HG03469 (cell line): Measurements from ENCODE around the gene DNAJC10.
"Not testable (repeated sequence)": the region's sequence is repeated elsewhere in the genome, so short reads cannot be mapped to it uniquely, and the experiment has no call there.

ENCODE experiments used
- ATAC-seq: cut with Tn5 transposase; IDR thresholded peaks from one replicate; pipeline ENCODE4 v1.9.1; 2021; ENCODE audit warnings: mild to moderate bottlenecking, moderate library complexity, moderate number of reproducible peaks; ENCODE audit not compliant: unreplicated experiment

DNAJC10 gene

DNA sequence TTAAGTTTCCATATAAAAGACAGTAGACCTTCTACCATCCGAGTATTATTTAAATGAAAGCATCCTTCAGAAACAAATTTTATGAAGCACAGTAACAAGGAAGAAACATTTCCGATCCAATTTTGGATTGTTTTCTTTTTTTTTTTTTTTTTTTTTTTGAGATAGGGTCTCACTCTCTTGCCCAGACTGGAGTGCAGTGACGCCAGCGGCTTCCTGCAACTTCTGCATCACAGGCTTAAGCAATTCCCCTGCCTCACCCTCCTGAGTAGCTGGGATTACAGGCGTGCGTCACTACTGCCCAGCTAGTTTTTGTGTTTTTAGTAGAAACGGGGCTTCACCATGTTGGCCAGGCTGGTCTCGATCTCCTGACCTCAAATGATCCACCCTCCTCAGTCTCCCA lies 3.1 kb downstream of the DNAJC10 start:
- not testable (repeated sequence) for ATAC-seq

DNA sequence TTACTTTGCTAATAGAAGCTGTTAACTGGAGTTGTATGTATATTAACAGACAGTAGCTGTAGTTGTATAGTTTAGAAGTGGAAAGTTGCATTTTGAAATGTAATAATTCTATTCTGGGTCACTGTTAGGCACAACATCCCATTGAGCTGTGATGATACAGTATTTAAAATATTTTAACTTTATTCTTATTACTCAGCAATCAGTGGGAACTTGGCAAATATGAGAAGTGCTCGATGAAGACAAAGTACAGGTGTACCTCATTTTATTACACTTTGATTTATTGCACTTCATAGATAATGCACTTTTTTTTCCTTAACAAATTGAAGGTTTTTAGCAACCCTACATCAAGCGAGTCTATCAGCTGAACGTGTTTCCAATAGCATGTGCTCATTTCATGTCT lies 8.6 kb downstream of the DNAJC10 start:
- no peak for ATAC-seq

DNA sequence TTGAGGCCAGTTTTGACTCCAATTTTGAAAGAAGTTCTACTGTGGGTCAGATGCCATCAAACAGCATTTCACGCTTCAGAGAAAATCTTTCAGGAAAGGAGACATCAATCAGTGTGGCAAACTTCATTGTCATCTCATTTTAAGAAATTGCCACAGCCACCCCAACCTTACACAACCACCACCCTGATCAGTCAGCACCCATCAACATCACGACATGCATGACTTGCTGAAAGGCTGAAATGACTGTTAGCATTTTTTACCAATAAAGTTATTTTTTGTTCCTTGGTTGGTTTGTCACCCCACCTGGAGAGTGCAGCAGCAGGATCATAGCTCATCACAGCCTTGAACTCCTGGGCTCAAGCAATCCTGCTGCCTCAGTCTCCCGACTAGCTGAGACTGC lies 10.4 kb downstream of the DNAJC10 start:
- no peak for ATAC-seq

DNA sequence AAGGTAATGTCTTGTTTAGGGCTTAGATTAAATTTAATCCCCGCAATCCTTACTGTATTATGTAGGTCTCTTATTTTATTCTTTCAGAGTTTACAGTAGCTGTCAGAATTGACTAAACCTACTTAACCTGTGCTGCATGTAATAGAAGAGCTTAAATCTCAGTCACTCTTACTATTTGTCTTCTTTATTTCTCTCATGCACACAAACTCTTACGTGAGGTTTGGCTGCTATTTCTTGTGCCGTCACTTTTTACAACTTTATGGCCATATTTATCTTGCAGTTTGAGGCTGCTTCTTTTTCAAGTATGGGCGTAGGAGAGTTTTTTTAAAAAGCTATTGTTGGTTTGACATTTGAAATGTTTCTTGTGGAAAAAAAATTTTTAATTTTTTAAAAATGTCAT lies 12.0 kb downstream of the DNAJC10 start:
- ATAC-seq = no peak

DNA sequence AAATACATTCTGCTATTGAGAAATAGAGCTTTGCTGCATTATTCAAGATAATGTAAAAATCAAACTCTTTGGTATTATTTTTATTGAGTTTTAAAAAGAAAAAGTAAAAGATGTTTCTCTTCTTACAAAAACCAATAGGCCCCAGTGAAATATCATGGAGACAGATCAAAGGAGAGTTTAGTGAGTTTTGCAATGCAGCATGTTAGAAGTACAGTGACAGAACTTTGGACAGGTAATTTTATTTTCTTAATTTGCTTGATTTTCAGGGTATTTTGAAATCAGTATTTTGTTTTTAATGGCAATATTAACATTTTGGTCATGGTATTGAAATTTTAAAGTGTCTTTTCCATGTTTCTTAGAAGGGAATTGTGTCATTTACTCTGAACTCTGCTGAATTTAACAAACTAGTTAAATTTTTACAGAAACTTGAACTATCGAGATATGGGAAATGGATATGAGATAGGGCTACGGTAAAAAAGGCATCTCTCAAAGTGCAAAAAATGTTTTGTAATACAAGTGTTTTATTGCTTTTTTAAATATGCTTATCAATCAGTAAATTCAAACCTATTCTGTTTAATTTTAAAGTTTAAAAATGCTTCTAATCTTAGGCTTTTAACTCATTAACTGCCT lies 13.8 kb downstream of the DNAJC10 start:
- no peak for ATAC-seq

DNA sequence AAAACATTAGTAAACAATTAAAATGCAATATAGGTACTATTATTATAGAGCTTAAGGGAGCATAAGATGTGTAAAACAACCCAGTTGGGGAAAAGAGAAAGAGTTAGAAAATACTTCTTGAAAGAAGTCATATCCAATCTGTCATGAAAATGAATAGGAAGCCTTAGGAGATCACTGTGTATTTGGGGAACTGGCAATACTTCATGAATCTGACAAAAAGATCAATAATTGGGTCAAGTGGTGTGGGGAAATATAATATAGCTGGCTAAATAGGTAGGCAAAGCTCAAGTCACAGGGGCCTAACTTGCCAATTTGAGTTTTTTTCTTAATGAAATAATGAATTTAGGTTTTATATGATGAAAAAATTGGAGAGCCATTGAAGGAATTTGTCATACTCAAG lies 14.4 kb downstream of the DNAJC10 start:
- no peak for ATAC-seq

DNA sequence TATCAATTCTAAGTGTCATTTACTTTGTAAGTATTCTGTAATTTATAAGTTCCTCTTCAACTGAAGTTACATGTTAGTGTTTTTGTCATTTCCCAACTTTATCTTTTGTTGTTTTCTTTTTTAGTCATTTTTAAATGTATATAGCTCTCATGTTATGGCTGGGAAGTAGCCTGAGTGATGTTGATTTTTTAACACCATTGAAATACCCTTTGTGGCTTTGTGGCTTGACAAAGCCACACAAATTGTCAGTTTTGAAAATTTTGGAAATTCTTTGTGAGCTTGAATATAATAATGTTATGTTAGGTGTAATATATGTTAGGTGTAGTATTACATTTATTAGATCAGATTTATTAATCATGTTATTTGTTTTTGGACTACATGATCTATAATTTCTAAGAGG lies 16.7 kb downstream of the DNAJC10 start:
- ATAC-seq = no peak

DNA sequence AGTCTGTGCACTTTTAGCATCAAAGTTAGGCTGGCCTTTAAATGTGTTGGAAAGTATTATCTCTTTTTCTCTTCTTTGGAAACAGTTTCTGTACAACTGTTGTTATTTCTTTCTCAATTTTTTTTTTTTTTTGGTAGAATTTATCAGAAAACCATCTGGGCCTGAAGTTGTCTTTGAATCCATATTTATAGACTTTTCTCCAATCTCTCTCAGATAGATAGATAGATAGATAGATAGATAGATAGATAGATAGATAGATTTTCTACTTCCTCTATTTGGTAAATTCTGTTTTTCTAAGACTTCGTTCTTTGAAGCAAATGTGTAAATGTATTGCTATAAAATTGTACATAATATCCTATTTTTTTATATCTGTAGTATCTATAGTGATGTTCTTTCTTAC lies 17.5 kb downstream of the DNAJC10 start:
- no peak for ATAC-seq

DNA sequence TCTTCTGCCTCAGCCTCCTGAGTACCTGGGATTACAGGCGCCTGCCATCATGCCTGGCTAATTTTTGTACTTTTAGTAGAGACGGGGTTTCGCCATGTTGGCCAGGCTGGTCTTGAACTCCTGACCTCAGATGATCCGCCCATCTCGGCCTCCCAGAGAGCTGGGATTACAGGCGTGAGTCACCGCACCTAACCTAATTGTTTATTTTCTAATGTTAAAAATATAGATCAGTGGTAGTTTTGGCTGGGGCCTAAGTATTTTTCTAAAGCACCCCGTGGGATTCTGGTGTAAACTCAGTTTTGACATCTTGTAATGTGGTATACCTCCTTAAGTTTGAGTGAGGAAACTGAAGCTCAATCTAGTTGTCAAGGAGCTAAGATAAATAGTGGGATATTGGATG lies 20.8 kb downstream of the DNAJC10 start:
- not testable (repeated sequence) for ATAC-seq

DNA sequence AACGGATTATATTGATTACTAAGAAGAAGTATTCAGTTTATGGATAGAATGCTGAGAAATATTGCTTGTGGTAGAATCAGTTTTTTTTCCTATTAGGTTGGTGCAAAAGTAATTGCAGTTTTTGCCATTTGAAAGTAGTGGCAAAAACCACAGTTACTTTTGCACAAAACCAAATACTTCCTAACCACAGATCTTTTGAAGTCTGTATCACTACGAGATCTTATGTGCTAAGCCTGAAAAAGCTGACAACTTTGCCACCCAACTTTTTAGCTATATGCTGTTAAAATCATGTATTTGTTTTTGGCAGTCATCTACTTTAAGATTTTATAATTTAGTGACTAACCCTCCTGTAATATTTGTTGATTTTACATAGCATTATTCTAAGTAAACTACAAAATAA lies 24.6 kb downstream of the DNAJC10 start:
- ATAC-seq = no peak

DNA sequence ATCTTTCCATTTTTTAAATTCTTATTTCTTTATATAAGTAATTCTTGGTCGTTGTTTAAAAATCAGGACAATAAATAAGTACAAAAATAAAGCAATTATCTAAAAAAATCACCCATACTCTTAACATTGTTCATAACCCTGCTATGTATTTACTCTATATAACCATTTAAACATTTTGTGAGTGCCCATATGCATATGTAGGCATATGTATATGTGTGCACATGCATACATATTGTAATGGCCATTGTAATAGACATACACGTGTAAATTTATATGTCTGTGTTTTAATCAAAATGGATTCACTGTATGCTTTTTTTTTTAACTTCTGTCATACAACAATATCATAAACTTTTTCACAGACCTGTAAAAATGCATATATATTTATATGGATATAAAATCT lies 25.6 kb downstream of the DNAJC10 start:
- ATAC-seq = no peak

DNA sequence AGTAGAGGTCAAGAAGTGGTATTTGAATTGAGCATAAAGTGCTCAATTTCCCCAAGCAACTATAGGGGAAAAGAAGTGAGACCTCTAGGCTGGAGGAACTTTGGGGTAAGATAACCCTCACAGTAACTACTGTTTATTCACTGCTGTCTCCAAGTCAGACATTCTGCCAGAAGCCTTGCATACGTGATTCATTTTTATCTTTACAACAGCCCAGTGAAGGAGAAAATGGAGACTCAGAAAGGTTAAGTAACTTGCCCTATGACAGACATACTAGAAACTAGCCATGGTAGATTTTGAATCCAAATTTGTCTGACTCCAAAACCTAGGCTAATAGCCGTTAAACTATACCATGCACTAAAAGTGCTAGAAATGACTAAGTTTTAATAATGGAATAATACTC lies 28.4 kb downstream of the DNAJC10 start:
- ATAC-seq = no peak

DNA sequence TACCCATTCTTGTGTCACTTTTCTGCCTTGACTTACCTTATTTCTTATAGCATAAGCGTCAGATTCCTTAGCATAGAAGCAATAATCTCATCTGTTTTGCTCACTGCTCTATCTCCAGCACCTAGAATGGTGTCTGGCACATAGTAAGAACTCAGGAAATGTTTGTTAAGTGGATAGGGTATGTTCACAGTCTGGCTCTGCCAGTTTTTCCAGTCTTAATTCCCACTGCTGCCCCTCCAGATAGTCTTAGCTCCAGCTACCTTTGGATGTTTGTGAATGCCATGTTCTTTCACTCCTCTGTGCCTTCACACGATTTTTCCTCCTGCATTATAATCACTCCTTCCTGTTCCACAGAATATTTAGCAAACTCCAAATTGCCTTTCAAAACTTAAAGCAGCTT lies 29.0 kb downstream of the DNAJC10 start:
- ATAC-seq = no peak

DNA sequence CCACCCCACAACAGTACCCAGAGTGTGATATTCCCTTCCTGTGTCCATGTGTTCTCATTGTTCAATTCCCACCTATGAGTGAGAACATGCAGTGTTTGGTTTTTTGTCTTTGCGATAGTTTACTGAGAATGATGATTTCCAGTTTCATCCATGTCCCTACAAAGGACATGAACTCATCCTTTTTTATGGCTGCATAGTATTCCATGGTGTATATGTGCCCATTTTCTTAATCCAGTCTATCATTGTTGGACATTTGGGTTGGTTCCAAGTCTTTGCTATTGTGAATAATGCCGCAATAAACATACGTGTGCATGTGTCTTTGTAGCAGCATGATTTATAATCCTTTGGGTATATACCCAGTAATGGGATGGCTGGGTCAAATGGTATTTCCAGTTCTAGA lies 29.8 kb downstream of the DNAJC10 start:
- not testable (repeated sequence) for ATAC-seq

DNA sequence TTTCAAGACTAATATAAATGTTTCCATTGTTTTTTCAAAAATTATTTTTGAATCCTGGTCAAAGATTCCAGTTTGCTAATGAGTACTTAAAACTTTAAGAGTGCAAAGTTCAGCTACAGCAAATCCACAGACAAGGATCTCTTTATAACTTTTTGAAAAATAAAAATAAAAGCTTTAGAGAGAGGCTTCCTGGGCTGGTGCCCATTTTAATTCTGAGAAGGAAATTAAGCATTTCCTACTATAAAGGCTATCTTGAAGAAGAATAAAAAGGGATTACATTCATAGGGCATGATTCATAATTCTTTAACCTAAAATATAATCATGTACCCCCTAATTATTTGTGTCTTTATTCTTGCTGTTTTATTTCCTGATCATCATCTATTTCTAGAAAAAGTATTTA lies 38.2 kb downstream of the DNAJC10 start:
- no peak for ATAC-seq

DNA sequence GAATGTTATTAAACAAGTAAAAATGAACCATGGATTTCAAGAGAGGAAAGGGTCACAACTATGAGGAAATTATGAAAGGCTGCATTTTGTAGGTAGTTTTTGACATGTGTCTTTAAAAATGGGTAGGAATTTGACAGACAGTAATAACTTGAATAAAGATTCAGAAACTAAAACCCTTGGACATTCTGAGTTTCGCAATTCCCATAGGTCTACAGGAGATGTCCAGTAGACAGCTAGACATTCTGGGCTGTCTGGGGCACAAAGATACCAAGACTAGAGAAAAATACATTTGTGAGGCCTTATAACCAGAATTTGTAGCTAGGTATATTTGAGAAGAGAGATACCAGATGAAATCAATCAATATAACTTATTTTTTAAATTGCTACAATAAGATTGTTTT lies 42.3 kb downstream of the DNAJC10 start:
- ATAC-seq = no peak

DNA sequence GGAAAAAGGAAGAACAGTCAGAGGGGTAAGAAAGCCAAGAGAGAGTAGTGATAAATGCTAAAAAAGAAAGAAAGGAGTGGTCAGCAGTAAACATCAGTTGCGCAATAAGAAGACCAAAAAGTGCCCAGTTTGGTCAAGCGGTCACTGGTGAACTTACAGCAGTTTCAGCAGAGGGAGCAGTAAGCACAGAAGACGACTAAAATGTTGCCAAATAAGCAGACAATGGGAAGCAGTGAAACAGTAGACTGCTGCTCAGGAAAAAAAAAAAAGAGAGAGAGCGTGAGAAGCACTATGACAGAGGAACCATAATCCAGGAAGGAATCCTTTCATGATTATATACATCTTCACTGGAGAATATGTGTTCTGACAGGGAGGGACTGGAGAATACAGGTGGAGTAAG lies 45.8 kb downstream of the DNAJC10 start:
- no peak for ATAC-seq

DNA sequence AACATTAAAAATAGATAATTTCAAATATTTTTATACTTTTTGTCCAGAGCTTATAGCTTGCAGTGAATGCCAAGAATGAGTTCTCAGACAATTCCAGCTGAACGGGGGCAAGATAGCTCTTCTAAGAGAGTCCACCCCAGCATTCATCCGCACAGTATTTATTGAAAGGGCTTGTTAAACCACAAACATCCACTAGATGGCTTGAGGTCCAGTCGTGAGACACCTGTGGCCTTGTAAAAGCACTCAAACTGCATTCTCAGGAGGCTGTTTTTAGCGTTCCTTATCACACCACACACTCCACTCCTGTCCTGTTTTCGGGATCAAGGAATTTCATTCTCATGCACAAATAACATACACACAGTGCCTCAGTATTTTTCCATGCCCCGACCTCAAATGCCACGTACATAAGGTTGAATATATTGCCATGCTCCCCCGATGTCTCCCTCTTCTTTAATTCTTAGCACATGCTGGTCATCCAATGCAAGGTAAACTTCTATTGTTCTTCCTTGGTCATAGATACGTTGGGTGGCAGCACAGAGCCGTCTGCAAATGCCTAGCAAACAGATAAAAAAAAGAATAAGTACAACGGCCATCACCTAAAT lies 47.4 kb downstream of the DNAJC10 start:
- no peak for ATAC-seq

DNA sequence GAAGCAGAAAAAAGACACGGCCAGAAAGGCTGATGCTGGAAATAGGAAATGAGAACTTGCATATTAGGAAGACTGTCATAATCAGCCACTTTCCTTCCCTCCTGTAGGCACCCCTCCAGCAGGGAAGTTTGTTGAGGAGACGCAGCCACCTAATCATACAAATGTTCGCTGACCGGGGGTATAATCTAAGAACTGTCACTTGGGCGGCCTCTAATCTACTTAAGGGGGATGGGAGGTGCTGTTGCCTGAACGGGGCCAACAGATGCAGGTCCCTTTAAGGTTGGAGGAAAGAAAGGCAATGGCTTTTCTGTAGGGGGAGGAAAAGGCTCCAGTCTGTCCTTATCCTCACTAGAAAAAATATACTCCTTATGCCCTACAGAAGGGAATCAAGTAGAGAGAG lies 50.6 kb downstream of the DNAJC10 start:
- ATAC-seq = no peak

DNA sequence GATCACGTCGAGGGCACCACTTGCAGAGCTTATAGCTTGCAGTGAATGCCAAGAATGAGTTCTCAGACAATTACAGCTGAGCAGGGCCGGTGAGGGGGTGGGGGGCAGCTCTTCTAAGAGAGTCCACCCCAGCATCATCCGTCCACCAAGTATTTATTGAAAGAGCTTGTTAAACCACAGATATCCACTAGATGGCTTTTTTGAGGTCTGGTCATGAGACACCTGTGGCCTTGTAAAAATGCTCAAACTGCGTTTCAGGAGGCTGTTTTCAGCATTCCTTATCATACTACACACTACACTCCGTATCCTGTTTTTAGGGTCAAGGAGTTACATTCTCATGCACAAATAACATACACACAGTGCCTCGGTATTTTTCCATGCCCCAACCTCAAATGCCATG lies 51.5 kb downstream of the DNAJC10 start:
- no peak for ATAC-seq

DNA sequence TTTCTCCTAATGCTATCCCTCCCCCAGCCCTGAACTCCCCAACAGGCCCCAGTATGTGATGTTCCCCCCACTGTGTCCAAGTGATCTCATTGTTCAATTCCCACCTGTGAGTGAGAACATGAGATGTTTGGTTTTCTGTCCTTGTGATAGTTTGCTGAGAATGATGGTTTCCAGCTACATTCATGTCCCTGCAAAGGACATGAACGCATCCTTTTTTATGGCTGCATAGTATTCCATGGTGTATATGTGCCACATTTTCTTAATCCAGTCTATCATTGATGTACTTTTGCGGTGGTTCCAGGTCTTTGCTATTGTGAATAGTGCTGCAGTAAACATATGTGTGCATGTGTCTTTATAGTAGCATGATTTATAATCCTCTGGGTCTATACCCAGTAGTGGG lies 52.9 kb downstream of the DNAJC10 start:
- ATAC-seq = not testable (repeated sequence)

DNA sequence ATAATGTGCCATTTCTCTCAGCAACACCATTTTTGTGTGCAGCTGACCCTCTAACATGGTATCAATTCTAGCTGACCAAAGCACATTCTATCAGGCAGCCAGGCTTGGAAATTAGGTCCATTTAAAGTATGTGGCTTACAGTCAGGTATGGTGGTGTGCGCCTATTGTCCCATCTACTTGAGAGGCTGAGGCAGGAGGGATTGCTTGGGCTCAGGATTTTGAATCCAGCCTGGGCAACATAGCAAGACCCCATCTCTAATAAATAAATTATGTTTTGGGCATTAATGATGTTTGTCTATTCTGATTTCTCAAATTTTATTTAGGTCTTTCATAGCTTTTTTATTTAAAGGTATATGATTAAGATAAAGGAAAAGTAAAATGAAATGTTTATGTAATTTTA lies 63.3 kb downstream of the DNAJC10 start:
- ATAC-seq = no peak

DNA sequence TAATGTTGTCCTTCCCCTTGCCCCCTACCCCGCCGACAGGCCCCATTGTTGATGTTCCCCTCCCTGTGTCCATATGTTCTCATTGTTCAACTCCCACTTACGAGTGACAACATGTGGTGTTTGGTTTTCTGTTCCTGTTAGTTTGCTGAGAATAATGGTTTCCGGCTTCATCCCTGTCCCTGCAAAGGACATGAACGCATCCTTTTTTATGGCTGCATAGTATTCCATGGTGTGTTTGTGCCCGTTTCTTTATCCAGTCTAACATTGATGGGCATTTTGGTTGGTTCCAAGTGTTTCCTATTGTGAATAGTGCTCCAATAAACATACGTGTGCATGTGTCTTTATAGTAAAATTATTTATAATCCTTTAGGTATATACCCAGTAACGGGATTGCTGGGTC lies 65.0 kb downstream of the DNAJC10 start:
- ATAC-seq = not testable (repeated sequence)
